Right lobe of liver (tissue), 4 donors: ENCODE results near the gene TLX1.

ENCODE experiments used
- POLR2A ChIP-seq: fragments of 450-650 bp; IDR thresholded peaks from one replicate; pipeline ENCODE4 v1.6.1; 2017; ENCODE audit warnings: antibody characterized with exemption, mild to moderate bottlenecking
- TF ChIP-seq, protein P1 (sequence below), 4 donors: fragments of 200-600 bp in 3 of 4; fragments of 450-650 bp in 1 of 4; IDR thresholded peaks; one replicate each; pipeline versions ENCODE4 v1.5.1 to v1.8.0; 2016 to 2022; ENCODE audit warnings: antibody characterized with exemption in 4 of 4, mild to moderate bottlenecking in 2 of 4
- donor health status: DM: no; HTN: no; CAD: no.
- donor health status: DM: no; HTN: no; CAD: no.
- donor health status: DM: no; HTN: yes; CAD: no.

DNA sequence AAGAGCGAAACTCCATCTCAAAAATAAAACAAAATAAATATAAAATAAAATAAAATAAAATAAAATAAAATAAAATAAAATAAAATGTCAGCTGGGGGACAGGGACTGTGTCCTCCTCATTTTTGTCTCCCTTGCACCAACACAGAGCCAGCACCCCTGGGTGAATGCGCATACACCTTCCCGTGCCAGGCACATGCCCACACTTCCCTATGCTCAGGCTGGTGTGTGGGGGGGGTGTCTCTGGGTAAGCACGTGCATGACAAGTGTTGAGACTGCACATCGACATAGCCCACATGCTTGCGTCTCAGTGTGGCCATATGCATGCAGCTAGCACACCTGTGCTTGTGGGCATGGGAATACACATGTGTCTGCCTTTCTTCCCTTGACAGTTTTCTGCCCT is 24.7 kb upstream of the TLX1 start:
- TF ChIP-seq, protein P1, sequence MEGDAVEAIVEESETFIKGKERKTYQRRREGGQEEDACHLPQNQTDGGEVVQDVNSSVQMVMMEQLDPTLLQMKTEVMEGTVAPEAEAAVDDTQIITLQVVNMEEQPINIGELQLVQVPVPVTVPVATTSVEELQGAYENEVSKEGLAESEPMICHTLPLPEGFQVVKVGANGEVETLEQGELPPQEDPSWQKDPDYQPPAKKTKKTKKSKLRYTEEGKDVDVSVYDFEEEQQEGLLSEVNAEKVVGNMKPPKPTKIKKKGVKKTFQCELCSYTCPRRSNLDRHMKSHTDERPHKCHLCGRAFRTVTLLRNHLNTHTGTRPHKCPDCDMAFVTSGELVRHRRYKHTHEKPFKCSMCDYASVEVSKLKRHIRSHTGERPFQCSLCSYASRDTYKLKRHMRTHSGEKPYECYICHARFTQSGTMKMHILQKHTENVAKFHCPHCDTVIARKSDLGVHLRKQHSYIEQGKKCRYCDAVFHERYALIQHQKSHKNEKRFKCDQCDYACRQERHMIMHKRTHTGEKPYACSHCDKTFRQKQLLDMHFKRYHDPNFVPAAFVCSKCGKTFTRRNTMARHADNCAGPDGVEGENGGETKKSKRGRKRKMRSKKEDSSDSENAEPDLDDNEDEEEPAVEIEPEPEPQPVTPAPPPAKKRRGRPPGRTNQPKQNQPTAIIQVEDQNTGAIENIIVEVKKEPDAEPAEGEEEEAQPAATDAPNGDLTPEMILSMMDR (IDR thresholded peaks at IDR 0.05): no peak
- TF ChIP-seq POLR2A: no peak
